ENCODE data around the gene PDE3B. TPM values are rescaled to one million over a fixed set of nuclear protein-coding genes. Genes with fewer than 3 reads are reported as not detected.

Gene PDE3B
- total and polyA plus RNA-seq, 9 of the 15 experiments (the other 6 are each of a cell fraction or from before 2014, with no cell fraction given) = 2.3 to 22.5 (median 12.2) TPM

GRCh38 chr11:14891143-14892035, 247.8 kb downstream of the PDE3B start (continued):
- TF ChIP-seq FOXP4 (CRISPR knock-in tag; IDR thresholded peaks at IDR 0.05; ENCODE audit: borderline replicate concordance) = no peak
- TF ChIP-seq NFRKB (IDR thresholded peaks at IDR 0.05; ENCODE audit: low read depth) = peak; percentile 34; the same call in 1 of the 2 replicates
- TF ChIP-seq ZNF507 (tag; conservative IDR thresholded peaks at IDR 0.05) = no peak
- TF ChIP-seq HMGN3 (IDR thresholded peaks at IDR 0.05; ENCODE audit: borderline replicate concordance, extremely low read depth, insufficient read length, low read depth, low read length) = no peak
- TF ChIP-seq CREB5 (CRISPR knock-in tag; IDR thresholded peaks at IDR 0.05) = no peak
- TF ChIP-seq SIRT6 (IDR thresholded peaks at IDR 0.05; ENCODE audit: low read depth, low read length) = no peak
- TF ChIP-seq MITF (IDR thresholded peaks at IDR 0.05) = no peak
- TF ChIP-seq TAF9B (IDR thresholded peaks at IDR 0.05; ENCODE audit: partially characterized antibody) = peak; percentile 50
- no peak for TF ChIP-seq ZFPM2 (CRISPR knock-in tag; IDR thresholded peaks at IDR 0.05)
- peak; percentile 6; the same call in 1 of the 2 replicates for TF ChIP-seq TFE3 (CRISPR knock-in tag; IDR thresholded peaks at IDR 0.05)
- no peak for TF ChIP-seq MTA2 (IDR thresholded peaks at IDR 0.05; ENCODE audit: low read depth)
- TF ChIP-seq CHAMP1 (IDR thresholded peaks at IDR 0.05) = peak; percentile 49; the same call in 1 of the 2 replicates
- no peak for TF ChIP-seq NELFE (IDR thresholded peaks at IDR 0.05; ENCODE audit: insufficient read depth, insufficient read length)
- TF ChIP-seq NEUROD1 (IDR thresholded peaks at IDR 0.05; ENCODE audit: borderline replicate concordance, low read depth, low read length, partially characterized antibody) = peak; percentile 97
- no peak for TF ChIP-seq RBM17 (IDR thresholded peaks at IDR 0.05; ENCODE audit: borderline replicate concordance, low read depth, low read length)

All from K562 (cell line).